ENCODE data around the gene GRXCR1.

GRXCR1 gene

GRCh38 chr4:42892413-42892812, at the start of gene GRXCR1:
Gene GRXCR1, plus strand, starts transcription at chr4:42892713. Its CDS starts 554 bp downstream, at chr4:42893267.
- DNase-seq = no peak

- no peak for DNase-seq
These were observed 48.8 kb upstream of the GRXCR1 start for GRCh38 chr4:42843694-42844093.

GRCh38 chr4:42844422-42845070, 48.0 kb upstream of the GRXCR1 start:
- no peak for DNase-seq

- no peak for DNase-seq
These were observed 46.9 kb upstream of the GRXCR1 start for GRCh38 chr4:42845586-42845985.

GRCh38 chr4:42855779-42856178, 36.7 kb upstream of the GRXCR1 start:
- DNase-seq = no peak

- no peak for DNase-seq
These were observed 26.8 kb upstream of the GRXCR1 start for GRCh38 chr4:42865572-42866189.

GRCh38 chr4:42871261-42871660, 21.3 kb upstream of the GRXCR1 start:
- no peak for DNase-seq

GRCh38 chr4:42871671-42872290, 20.7 kb upstream of the GRXCR1 start:
- DNase-seq = no peak

- DNase-seq = no peak
These were observed 13.7 kb upstream of the GRXCR1 start for GRCh38 chr4:42878863-42879262.

- DNase-seq = no peak
These were observed 11.3 kb upstream of the GRXCR1 start for GRCh38 chr4:42881253-42881652.

- DNase-seq = no peak
These were observed 869 bp upstream of the GRXCR1 start for GRCh38 chr4:42891644-42892043.

- no peak for DNase-seq
These were observed 2.9 kb downstream of the GRXCR1 start for GRCh38 chr4:42895452-42895851.

- no peak for DNase-seq
These were observed 12.5 kb downstream of the GRXCR1 start for GRCh38 chr4:42904986-42905385.

GRCh38 chr4:42905591-42905990, 13.1 kb downstream of the GRXCR1 start:
- no peak for DNase-seq

- DNase-seq = no peak
These were observed 13.8 kb downstream of the GRXCR1 start for GRCh38 chr4:42906341-42906740.

- DNase-seq = no peak
These were observed 14.6 kb downstream of the GRXCR1 start for GRCh38 chr4:42906891-42907759.

- no peak for DNase-seq
These were observed 17.9 kb downstream of the GRXCR1 start for GRCh38 chr4:42910459-42910858.

GRCh38 chr4:42914937-42915336, 22.4 kb downstream of the GRXCR1 start:
- DNase-seq = no peak

- DNase-seq = no peak
These were observed 23.0 kb downstream of the GRXCR1 start for GRCh38 chr4:42915484-42915883.

- no peak for DNase-seq
These were observed 24.8 kb downstream of the GRXCR1 start for GRCh38 chr4:42917296-42917695.

GRCh38 chr4:42923431-42923830, 30.9 kb downstream of the GRXCR1 start:
- no peak for DNase-seq

GRCh38 chr4:42925921-42926320, 33.4 kb downstream of the GRXCR1 start:
- no peak for DNase-seq

- DNase-seq = no peak
These were observed 35.4 kb downstream of the GRXCR1 start for GRCh38 chr4:42927946-42928345.
